Trophoblast cell (in vitro differentiated cells and primary cell): ENCODE data around the gene UNC119.

Experiments used
- DNase-seq, 2 donors: peaks; one replicate each; pipeline ENCODE4 v3.0.0-alpha.2; 2016
- H2AFZ ChIP-seq: 2 replicates; pipeline ENCODE4 v1.6.1; 2013; ENCODE audit warnings: low read length, moderate library complexity, mild to moderate bottlenecking; ENCODE audit not compliant: insufficient read depth, poor library complexity
- H2AK5ac ChIP-seq: 2 replicates; pipeline ENCODE4 v1.6.1; 2013; ENCODE audit warnings: mild to moderate bottlenecking, low read length
- H2BK120ac ChIP-seq: 2 replicates; pipeline ENCODE4 v1.6.1; 2013; ENCODE audit warnings: low read length, mild to moderate bottlenecking, moderate library complexity; ENCODE audit not compliant: insufficient read depth, poor library complexity
- H2BK12ac ChIP-seq: 2 replicates; pipeline ENCODE4 v1.6.1; 2013; ENCODE audit warnings: mild to moderate bottlenecking, low read length, moderate library complexity
- H2BK5ac ChIP-seq: 2 replicates; pipeline ENCODE4 v1.6.1; 2013; ENCODE audit warnings: low read length, low read depth, moderate library complexity, mild to moderate bottlenecking; ENCODE audit not compliant: poor library complexity
- H3K14ac ChIP-seq: 2 replicates; pipeline ENCODE4 v1.6.1; 2013; ENCODE audit warnings: mild to moderate bottlenecking, low read length
- H3K18ac ChIP-seq: 2 replicates; pipeline ENCODE4 v1.6.1; 2013; ENCODE audit warnings: mild to moderate bottlenecking, low read length
- H3K23ac ChIP-seq: 2 replicates; pipeline ENCODE4 v1.6.1; 2013; ENCODE audit warnings: low read length
- H3K27ac ChIP-seq: 2 replicates; pipeline ENCODE4 v1.5.1; 2013; ENCODE audit warnings: low read depth, mild to moderate bottlenecking, inconsistent platforms, low read length, moderate library complexity
- H3K27me3 ChIP-seq: 2 replicates; pipeline ENCODE4 v1.6.1; 2013; ENCODE audit warnings: inconsistent platforms, mild to moderate bottlenecking, low read length, moderate library complexity; ENCODE audit not compliant: insufficient read depth
- H3K36me3 ChIP-seq, 2 experiments: 1 replicate in 1 of 2; 2 replicates in 1 of 2; pipeline ENCODE4 v1.6.1; 2013; ENCODE audit warnings: low read length in 2 of 2, mild to moderate bottlenecking in 2 of 2, moderate library complexity in 1 of 2; ENCODE audit not compliant: insufficient read depth in 2 of 2, control insufficient read depth in 1 of 2
- H3K4ac ChIP-seq: 2 replicates; pipeline ENCODE4 v1.6.1; 2013; ENCODE audit warnings: low read depth, mild to moderate bottlenecking, low read length, moderate library complexity
- H3K4me1 ChIP-seq, 2 experiments: 1 replicate in 1 of 2; 2 replicates in 1 of 2; pipeline ENCODE4 v1.6.1; 2013; ENCODE audit warnings: low read length in 2 of 2, mild to moderate bottlenecking in 2 of 2, moderate library complexity in 1 of 2; ENCODE audit not compliant: insufficient read depth in 2 of 2, control insufficient read depth in 1 of 2
- H3K4me2 ChIP-seq: 2 replicates; pipeline ENCODE4 v1.6.1; 2013; ENCODE audit warnings: inconsistent platforms, mild to moderate bottlenecking, low read length, moderate library complexity
- H3K4me3 ChIP-seq: 2 replicates; pipeline ENCODE4 v1.5.1; 2013; ENCODE audit warnings: mild to moderate bottlenecking, low read depth, low read length, inconsistent platforms
- H3K79me1 ChIP-seq: one replicate; pipeline ENCODE4 v1.6.1; 2013; ENCODE audit warnings: low read length
- H3K79me2 ChIP-seq: 2 replicates; pipeline ENCODE4 v1.6.1; 2013; ENCODE audit warnings: low read length, mild to moderate bottlenecking; ENCODE audit not compliant: control insufficient read depth, insufficient read depth, poor library complexity
- H3K9ac ChIP-seq: 2 replicates; pipeline ENCODE4 v1.6.1; 2013; ENCODE audit warnings: mild to moderate bottlenecking, low read length
- H3K9me3 ChIP-seq: 2 replicates; pipeline ENCODE4 v1.6.1; 2013; ENCODE audit warnings: low read depth, mild to moderate bottlenecking, control low read depth, inconsistent platforms, low read length; ENCODE audit not compliant: insufficient read depth
- H4K12ac ChIP-seq: 2 replicates; pipeline ENCODE4 v1.6.1; 2013; ENCODE audit warnings: low read depth, mild to moderate bottlenecking, low read length, moderate library complexity
- H4K8ac ChIP-seq: 2 replicates; pipeline ENCODE4 v1.6.1; 2013; ENCODE audit warnings: low read depth, mild to moderate bottlenecking, low read length, moderate library complexity
- H4K91ac ChIP-seq: one replicate; pipeline ENCODE4 v1.6.1; 2013; ENCODE audit warnings: low read depth, mild to moderate bottlenecking, low read length, moderate library complexity
- WGBS: extraction: QIAGEN DNeasy Blood & Tissue Kit; methylation state at CpG from one replicate; pipeline ENCODE4 v1.1.7; 2013; ENCODE audit warnings: missing lambda C conversion rate; ENCODE audit not compliant: insufficient read length, insufficient coverage; ENCODE audit errors: extremely low coverage; 5-methylcytosine and 5-hydroxymethylcytosine counted together

The UNC119 gene

DNA sequence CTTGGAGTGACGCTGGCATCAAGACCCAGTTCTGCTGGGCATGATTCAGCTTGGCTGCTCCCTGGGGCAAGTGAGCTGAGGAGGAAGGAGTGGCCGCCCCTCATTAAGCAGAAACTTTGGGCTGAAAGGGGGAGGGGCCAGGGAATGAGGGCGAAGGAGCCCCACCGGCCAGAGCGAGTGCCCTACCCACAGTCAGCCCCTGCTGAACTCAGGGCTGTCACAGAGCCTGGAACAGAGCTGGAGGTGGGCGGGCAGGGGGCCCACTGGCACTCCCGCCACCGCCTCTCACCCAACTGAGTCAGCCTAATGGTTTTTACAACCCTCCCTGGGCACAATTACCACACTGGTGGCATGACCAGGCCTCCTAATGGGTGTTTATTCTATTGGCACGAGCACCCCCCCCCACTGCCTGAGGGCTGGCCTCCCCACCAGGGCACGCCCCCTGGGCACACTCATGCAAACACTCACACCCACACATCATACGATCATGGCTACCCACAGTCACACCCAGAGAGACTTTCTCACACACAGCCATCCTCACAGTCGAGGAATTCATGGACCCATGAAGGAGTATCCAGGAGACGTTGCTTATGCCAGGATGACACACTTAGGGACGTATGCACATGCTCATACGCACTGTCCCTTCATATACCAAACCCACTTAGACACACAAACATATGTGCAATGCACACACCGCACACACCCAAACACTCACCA lies 19.2 kb downstream of the UNC119 start:
- Histone ChIP-seq H3K4me3 (no peak overlapping the region), H3K4me2 (no peak overlapping the region), H4K8ac (no peak overlapping the region), H4K91ac (no peak overlapping the region), H3K4ac (no peak overlapping the region), H3K79me2 (no peaks in the 10 kb centered on the region), H3K36me3 (no peaks in the 10 kb centered on the region), H3K18ac (no peak overlapping the region), H3K9me3 (peaks cover 2% of the 10 kb centered on the region), H3K9ac (no peak overlapping the region), H3K27ac (no peak overlapping the region), H2AK5ac (no peak overlapping the region), H2BK120ac (no peak overlapping the region), H3K4me1 (no peaks in the 10 kb centered on the region), H2BK12ac (no peak overlapping the region), H3K14ac (no peak overlapping the region), H2AFZ (no peak overlapping the region), H3K23ac (no peak overlapping the region), H4K12ac (no peak overlapping the region), H3K27me3 (no peaks in the 10 kb centered on the region), H3K79me1 (no peaks in the 10 kb centered on the region), H2BK5ac (no peak overlapping the region)
- no peak for DNase-seq
- WGBS, result 100% methylated on average over 1 of the region's 16 CpGs

DNA sequence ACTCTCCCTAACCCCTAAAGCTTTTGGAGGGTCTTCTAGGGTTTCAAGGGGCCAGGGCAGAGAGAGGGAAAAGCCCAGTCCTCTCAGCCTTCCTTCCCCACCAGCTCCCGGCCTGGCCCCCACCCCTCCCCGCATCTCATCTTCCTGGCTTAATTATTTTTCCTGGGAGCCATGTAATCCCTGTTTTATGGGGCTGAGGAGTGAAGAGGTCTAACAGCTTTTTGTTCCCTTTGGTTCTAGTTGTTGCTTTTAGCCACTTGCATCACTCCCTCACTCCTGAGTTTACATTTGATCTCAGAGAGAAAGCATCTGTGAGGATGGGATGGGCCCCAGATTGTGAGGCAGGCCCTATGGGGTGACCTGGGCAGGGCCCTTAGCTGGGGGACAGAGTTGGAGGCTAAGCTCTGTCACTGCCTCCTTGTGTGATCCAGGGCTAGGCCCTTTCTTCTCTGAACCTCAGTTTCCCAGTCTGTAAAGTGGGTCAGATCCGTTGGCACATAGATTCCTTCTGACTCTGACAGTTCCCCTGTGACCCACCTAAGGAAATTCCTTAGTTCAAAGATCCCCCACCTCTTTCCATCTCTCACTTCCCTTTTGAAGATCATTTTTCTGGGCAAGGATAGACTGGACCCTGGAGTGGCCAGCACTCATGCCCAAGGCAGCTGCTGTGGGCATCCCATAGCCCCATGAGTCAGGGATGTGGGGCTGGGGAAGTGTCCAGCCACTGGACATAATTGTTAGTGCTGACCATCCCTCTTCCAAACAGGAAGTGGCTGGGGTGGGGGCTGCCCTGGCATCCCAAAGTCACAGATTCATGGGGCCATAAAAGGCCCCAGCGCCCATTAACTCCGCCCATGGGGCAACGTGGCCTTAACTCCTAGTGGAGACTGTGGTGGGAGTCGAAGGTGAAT lies 20.1 kb downstream of the UNC119 start:
- Histone ChIP-seq H3K27ac (no peak overlapping the region), H4K12ac (no peak overlapping the region), H2AK5ac (no peak overlapping the region), H3K79me1 (no peaks in the 10 kb centered on the region), H2BK120ac (no peak overlapping the region), H3K79me2 (no peaks in the 10 kb centered on the region), H3K4me1 (no peaks in the 10 kb centered on the region), H3K9me3 (peaks cover 1% of the 10 kb centered on the region), H3K4me2 (no peak overlapping the region), H3K4ac (no peak overlapping the region), H3K18ac (no peak overlapping the region), H2AFZ (no peak overlapping the region), H2BK5ac (no peak overlapping the region), H4K8ac (no peak overlapping the region), H3K23ac (no peak overlapping the region), H4K91ac (no peak overlapping the region), H3K4me3 (no peak overlapping the region), H2BK12ac (no peak overlapping the region), H3K9ac (no peak overlapping the region), H3K36me3 (no peaks in the 10 kb centered on the region), H3K27me3 (no peaks in the 10 kb centered on the region), H3K14ac (no peak overlapping the region)
- no peak for DNase-seq
- no CpG with 5 or more reads among the region's 7 CpGs for WGBS

DNA sequence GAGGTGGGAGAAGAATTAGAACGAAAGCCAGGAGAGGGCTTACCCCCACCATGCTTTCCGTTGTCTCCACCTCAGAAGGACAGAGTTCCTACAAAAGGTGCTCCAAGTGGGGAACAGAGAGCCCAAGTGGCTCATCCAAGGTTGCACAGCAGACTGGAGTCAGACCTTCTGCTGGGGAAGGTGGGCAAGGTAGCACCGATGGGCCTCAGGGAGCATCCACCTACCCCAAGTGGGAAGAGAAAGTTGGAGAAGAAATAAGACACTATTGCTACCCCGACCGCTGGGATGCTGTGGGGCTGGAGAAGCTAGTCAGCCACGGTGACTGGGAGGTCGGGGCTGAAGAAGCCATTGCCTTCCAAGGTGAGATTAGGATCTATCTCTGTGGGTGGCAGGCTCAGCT lies 21.5 kb downstream of the UNC119 start:
- H3K9ac ChIP-seq, result no peak overlapping the region
- H3K4me1 ChIP-seq, result peaks cover 0 to 3% of the 10 kb centered on the region in 2 experiments
- no peak overlapping the region for H4K12ac ChIP-seq
- H3K27me3 ChIP-seq, result no peaks in the 10 kb centered on the region
- no peak overlapping the region for H3K14ac ChIP-seq
- WGBS, result no CpG with 5 or more reads among the region's 7 CpGs
- H3K18ac ChIP-seq, result no peak overlapping the region
- no peak overlapping the region for H2BK120ac ChIP-seq
- H3K4me3 ChIP-seq, result no peak overlapping the region
- H3K4ac ChIP-seq, result no peak overlapping the region
- no peak overlapping the region for H3K4me2 ChIP-seq
- no peak overlapping the region for H2AK5ac ChIP-seq
- DNase-seq, result no peak
- no peak overlapping the region for H3K23ac ChIP-seq
- no peak overlapping the region for H3K27ac ChIP-seq
- H2BK12ac ChIP-seq, result no peak overlapping the region
- H3K9me3 ChIP-seq, result no peaks in the 10 kb centered on the region
- H3K79me2 ChIP-seq, result no peaks in the 10 kb centered on the region
- H2BK5ac ChIP-seq, result no peak overlapping the region
- no peak overlapping the region for H4K91ac ChIP-seq
- H3K79me1 ChIP-seq, result no peaks in the 10 kb centered on the region
- no peak overlapping the region for H4K8ac ChIP-seq
- no peak overlapping the region for H2AFZ ChIP-seq
- H3K36me3 ChIP-seq, result no peaks in the 10 kb centered on the region

DNA sequence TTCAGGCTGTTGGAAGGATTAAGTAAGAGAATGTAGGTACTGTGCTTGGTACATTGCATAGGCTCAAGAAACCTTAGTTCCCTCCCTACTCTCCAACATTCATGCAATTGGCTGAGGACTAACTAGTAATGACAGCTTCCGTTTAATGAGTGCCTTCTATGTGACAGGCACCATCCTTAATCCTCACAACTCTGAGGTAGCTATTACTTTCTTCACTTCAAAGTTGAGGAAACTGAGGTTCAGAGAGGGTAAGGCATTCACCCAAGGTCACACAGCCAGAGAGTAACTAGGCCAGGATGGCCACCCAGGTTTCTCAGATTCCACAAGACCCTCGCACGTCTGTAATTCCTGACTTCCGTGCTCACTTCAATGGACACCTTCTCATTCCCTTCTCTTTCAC lies 22.2 kb downstream of the UNC119 start:
- Histone ChIP-seq H3K14ac (no peak overlapping the region), H3K9me3 (no peaks in the 10 kb centered on the region), H3K79me2 (no peaks in the 10 kb centered on the region), H3K4me3 (no peak overlapping the region), H3K36me3 (no peaks in the 10 kb centered on the region), H2BK120ac (no peak overlapping the region), H3K4ac (no peak overlapping the region), H3K79me1 (no peaks in the 10 kb centered on the region), H2AK5ac (no peak overlapping the region), H4K91ac (no peak overlapping the region), H3K27ac (no peak overlapping the region), H2BK12ac (no peak overlapping the region), H4K12ac (no peak overlapping the region), H3K4me1 (peaks cover 4 to 7% of the 10 kb centered on the region in 2 experiments), H4K8ac (no peak overlapping the region), H3K18ac (no peak overlapping the region), H3K23ac (no peak overlapping the region), H3K27me3 (no peaks in the 10 kb centered on the region), H2BK5ac (no peak overlapping the region), H2AFZ (no peak overlapping the region), H3K9ac (no peak overlapping the region), H3K4me2 (no peak overlapping the region)
- DNase-seq, result no peak
- WGBS, result no CpG with 5 or more reads among the region's 4 CpGs
